H1 (cell line): ENCODE results near the gene LEMD2. TPM values are rescaled to one million over a fixed set of nuclear protein-coding genes. Genes with fewer than 3 reads are reported as not detected.

ENCODE experiments used
- ASH2L ChIP-seq: fragments of 200-600, 300-600 bp; sonication (generic); IDR thresholded peaks from one replicate; pipeline ENCODE4 v1.7.1; 2017; ENCODE audit warnings: low read length
- CREB1 ChIP-seq: IDR thresholded peaks from 2 replicates; pipeline ENCODE4 v1.6.1; 2012; ENCODE audit warnings: inconsistent platforms
- CTCF ChIP-seq, 3 experiments: IDR thresholded peaks; 1 replicate in 2 of 3; 2 replicates in 1 of 3; pipeline versions ENCODE4 v1.5.1 to v1.6.1; 2011; ENCODE audit warnings: low read length in 3 of 3, mild to moderate bottlenecking in 3 of 3, inconsistent platforms in 2 of 3, low read depth in 1 of 3, moderate library complexity in 1 of 3; ENCODE audit not compliant: insufficient read depth in 1 of 3; ENCODE audit errors: control extremely low read depth in 1 of 3
- E2F6 ChIP-seq: IDR thresholded peaks from 2 replicates; pipeline ENCODE4 v1.6.1; 2012; ENCODE audit warnings: inconsistent platforms
- HDAC6 ChIP-seq: IDR thresholded peaks from one replicate; pipeline ENCODE4 v1.7.1; 2012; ENCODE audit warnings: low read depth, mild to moderate bottlenecking, inconsistent platforms, low read length, moderate library complexity
- PHF8 ChIP-seq: fragments of 200-600 bp; sonication (generic); conservative IDR thresholded peaks from 2 replicates; pipeline ENCODE4 v1.7.1; 2012; ENCODE audit warnings: low read depth, mild to moderate bottlenecking, inconsistent platforms, low read length, moderate library complexity
- POLR2AphosphoS5 ChIP-seq: IDR thresholded peaks from 2 replicates; pipeline ENCODE4 v1.6.1; 2011; ENCODE audit warnings: low read depth, low read length
- RBBP5 ChIP-seq: IDR thresholded peaks from 2 replicates; pipeline ENCODE4 v1.7.1; 2012; ENCODE audit warnings: low read depth, mild to moderate bottlenecking, inconsistent platforms, low read length, moderate library complexity, borderline replicate concordance
- RFX5 ChIP-seq: IDR thresholded peaks from 2 replicates; pipeline ENCODE4 v1.6.1; 2011; ENCODE audit warnings: low read depth, low read length, improper control_type of control experiment, borderline replicate concordance
- SIN3A ChIP-seq, 2 experiments: IDR thresholded peaks in 1 of 2; conservative IDR thresholded peaks in 1 of 2; 2 replicates each; pipeline ENCODE4 v1.6.1; 2011 to 2012; ENCODE audit warnings: low read length in 2 of 2, improper control_type of control experiment in 1 of 2, low read depth in 1 of 2, mild to moderate bottlenecking in 1 of 2
- SP4 ChIP-seq: IDR thresholded peaks from 2 replicates; pipeline ENCODE4 v1.6.1; 2012; ENCODE audit warnings: low read length, inconsistent platforms
- TAF7 ChIP-seq: optimal IDR thresholded peaks from 2 replicates; pipeline ENCODE3; 2011; ENCODE audit warnings: low read depth, mild to moderate bottlenecking, inconsistent platforms, low read length, moderate library complexity, borderline replicate concordance
- TBP ChIP-seq: IDR thresholded peaks from 2 replicates; pipeline ENCODE4 v1.6.1; 2011; ENCODE audit warnings: low read depth, low read length, improper control_type of control experiment
- TCF12 ChIP-seq: IDR thresholded peaks from 2 replicates; pipeline ENCODE4 v1.6.1; 2011; ENCODE audit warnings: low read depth, mild to moderate bottlenecking, low read length
- YY1 ChIP-seq: IDR thresholded peaks from 2 replicates; pipeline ENCODE4 v1.6.1; 2011; ENCODE audit warnings: low read depth, mild to moderate bottlenecking, low read length
- ZNF274 ChIP-seq: IDR thresholded peaks from 2 replicates; pipeline ENCODE4 v1.7.0; 2012; ENCODE audit warnings: low read length, borderline replicate concordance; ENCODE audit errors: extremely low read depth
- polyA plus RNA-seq, 7 experiments: library from polyadenylated mRNA; depleted of rRNA in 3 of 7; stranded (reverse) in 5 of 7; unstranded in 2 of 7; fragments of >200 nt in 5 of 7; fragments of 200-250 nt in 2 of 7; gene quantifications; 1 replicate in 5 of 7; 2 replicates in 1 of 7; 4 replicates in 1 of 7; pipeline versions ENCODE4 v1.2.1 to v1.2.3, GENCODE V29; 2011 to 2013; ENCODE audit warnings: missing spikeins in 2 of 7, mixed read lengths in 2 of 7
- total RNA-seq: library from RNA; stranded (reverse); fragmentation: NEBNext Ultra II Directional; extraction: Animal tissue kit (Norgen Biotek cat#: 25700); gene quantifications from 2 replicates; pipeline ENCODE4 v1.2.1, GENCODE V29; 2021

The LEMD2 gene
- total and polyA plus RNA-seq, 2 of the 8 experiments (the other 6 are each of a cell fraction or from before 2014, with no cell fraction given), result 32.7 to 57.3 TPM

- peak; percentile 83; the same call in 1 of the 2 replicates for TF ChIP-seq CREB1
- TF ChIP-seq ZNF274, result no peak
- TF ChIP-seq RBBP5, result peak; percentile 79; the same call in 1 of the 2 replicates
- peak; percentile 57; the same call in 1 of the 2 replicates for TF ChIP-seq TBP
- no peak for TF ChIP-seq E2F6
- 0 out of 2 replicates have a peak, but pooled peaks have one; percentile 24 for TF ChIP-seq TCF12
- peak; percentile 100 for TF ChIP-seq YY1
- TF ChIP-seq HDAC6, result no peak
- no peak for TF ChIP-seq RFX5
- peak; percentile 89 for TF ChIP-seq ASH2L
- TF ChIP-seq SP4, result no peak; the same call in 1 of the 2 replicates
- peak in 1 of 2 experiments; percentile 88; a peak in 2 of 4 replicates for TF ChIP-seq SIN3A (conservative IDR thresholded peaks at IDR 0.05 in 1 of 2, IDR thresholded peaks at IDR 0.05 in 1 of 2; ENCODE audit: low read depth in 1 of 2, low read length in 2 of 2)
- TF ChIP-seq CTCF (IDR thresholded peaks at IDR 0.05; ENCODE audit: control extremely low read depth in 1 of 3, insufficient read depth in 1 of 3, low read depth in 1 of 3, low read length in 3 of 3), result 0 out of 4 replicates have a peak, but pooled peaks of 1 of the 3 experiments have one; percentile 2
- TF ChIP-seq TAF7, result peak; percentile 64
- peak; percentile 96 for TF ChIP-seq POLR2AphosphoS5
- peak; percentile 82 for TF ChIP-seq PHF8
Measured at GRCh38 chr6:33788694-33789549, at the start of gene LEMD2 (continued).
